Adrenal gland (tissue), 12 donors: Measurements from ENCODE around the gene OMG. TPM values are rescaled to one million over a fixed set of nuclear protein-coding genes. Genes with fewer than 3 reads are reported as not detected.

Experiments used
- DNase-seq, 7 donors: peaks; one replicate each; pipeline ENCODE4 v3.0.0-alpha.2; 2019 to 2020
- H3K27ac ChIP-seq, 5 donors: fragments of 200-600 bp; sonication (generic) in 4 of 5; 1 replicate in 3 of 5; 2 replicates in 2 of 5; pipeline versions ENCODE4 v1.5.1 to v1.8.0; 2016 to 2020; ENCODE audit warnings: mild to moderate bottlenecking in 1 of 5
- H3K27me3 ChIP-seq: fragments of 200-600 bp; 2 replicates; pipeline ENCODE4 v1.8.0; 2021
- H3K36me3 ChIP-seq, 2 donors: fragments of 200-600 bp; replicated peaks in 1 of 2; 1 replicate in 1 of 2; 2 replicates in 1 of 2; pipeline versions ENCODE4 v1.5.1 to v1.8.0; 2018 to 2022
- H3K4me1 ChIP-seq, 2 donors: fragments of 200-600 bp; replicated peaks in 1 of 2; 1 replicate in 1 of 2; 2 replicates in 1 of 2; pipeline versions ENCODE4 v1.5.1 to v1.8.0; 2018 to 2021
- H3K4me3 ChIP-seq, 4 donors: fragments of 200-600 bp; sonication (generic) in 3 of 4; one replicate each; pipeline ENCODE4 v1.5.1; 2016 to 2018
- H3K9me3 ChIP-seq, 3 donors: fragments of 200-600 bp; sonication (generic) in 1 of 3; replicated peaks in 1 of 3; 1 replicate in 2 of 3; 2 replicates in 1 of 3; pipeline versions ENCODE4 v1.5.1 to v1.8.0; 2016 to 2021
- POLR2A ChIP-seq, 2 donors: fragments of 450-650 bp; IDR thresholded peaks; one replicate each; pipeline ENCODE4 v1.6.1; 2017; ENCODE audit warnings: antibody characterized with exemption in 2 of 2, mild to moderate bottlenecking in 2 of 2, moderate library complexity in 1 of 2
- WGBS, 4 donors: extraction: QIAGEN DNeasy Blood & Tissue Kit in 2 of 4; methylation state at CpG; one replicate each; pipeline versions ENCODE4 v1.1.5 to v1.1.7; 2013 to 2017; 5-methylcytosine and 5-hydroxymethylcytosine counted together
- intact Hi-C, 2 donors: fragments of 100-400 bp; cut with DNase I; formaldehyde crosslinking; loops; one replicate each; pipeline versions ENCODE4 v1.14.1 to v1.15.0; 2022 to 2023
- polyA plus RNA-seq, 3 donors: library from polyadenylated mRNA; stranded (reverse); fragments of 200-250 nt in 2 of 3; fragments of 350-450 nt in 1 of 3; fragmentation: Illumina TruSeq in 1 of 3; extraction: RNeasy Lipid Tissue Mini Kit (QIAGEN cat#74804) in 1 of 3; gene quantifications; one replicate each; pipeline ENCODE4 v1.2.3, GENCODE V29; 2013 to 2014
- total RNA-seq, 9 donors: library from RNA; depleted of rRNA in 4 of 9; stranded (reverse); fragments of >200 nt in 4 of 9; fragments of 120-200 nt in 1 of 9; fragmentation: NEBNext Ultra II Directional in 1 of 9; extraction: Animal tissue kit (Norgen Biotek cat#: 25700) in 1 of 9; gene quantifications; one replicate each; pipeline versions ENCODE4 v1.1.0 to v1.2.4, GENCODE V29; 2013 to 2023
- TF ChIP-seq, protein P1 (sequence below), 6 experiments: fragments of 450-650 bp in 4 of 6; fragments of 200-600 bp in 2 of 6; sonication (generic) in 1 of 6; IDR thresholded peaks; 1 replicate in 5 of 6; 2 replicates in 1 of 6; pipeline versions ENCODE4 v1.5.1 to v1.8.0; 2016 to 2021; ENCODE audit warnings: antibody characterized with exemption in 6 of 6, mild to moderate bottlenecking in 2 of 6, moderate library complexity in 1 of 6
- donor health status: healthy with polysubstance abuse.
- donor health status: Bipolar disorder and iron deficiency.
- donor health status: DM: yes; HTN: yes; CAD: no.
- donor health status: DM: no; HTN: no; CAD: no.
- donor health status: DM: no; HTN: no; CAD: no.
- donor health status: DM: yes; HTN: yes; CAD: no.

The OMG gene
- total and polyA plus RNA-seq, 12 donors, result 0.20 to 0.54 (median 0.48) TPM; not detected in 7

DNA sequence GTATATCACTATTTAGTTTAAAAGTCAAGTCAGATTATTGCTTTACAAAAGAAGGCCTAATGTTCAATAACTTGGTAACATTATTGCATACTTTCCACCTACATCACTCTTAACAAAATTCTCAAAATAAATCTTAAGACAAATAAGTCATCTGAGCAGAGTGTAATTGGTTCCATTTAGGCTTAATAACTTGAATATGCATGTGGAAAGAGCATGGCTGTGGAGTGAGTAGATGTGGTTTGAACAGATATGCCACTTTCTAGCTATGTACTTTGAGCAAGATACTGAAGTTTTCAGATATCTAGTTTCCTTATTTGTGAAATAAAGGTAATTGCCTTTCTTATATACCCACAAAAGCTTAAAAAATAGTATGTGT lies 31.1 kb upstream of the OMG start:
- no peaks in the 10 kb centered on the region for H3K4me1 ChIP-seq
- H3K4me3 ChIP-seq, result no peak overlapping the region
- H3K27ac ChIP-seq, result no peak overlapping the region
- intact Hi-C loops, result no loop called here
- H3K9me3 ChIP-seq, result no peaks in the 10 kb centered on the region
- peaks cover 0 to 8% of the 10 kb centered on the region in 2 donors for H3K36me3 ChIP-seq
- no peak for TF ChIP-seq POLR2A (IDR thresholded peaks at IDR 0.05)
- TF ChIP-seq, protein P1, sequence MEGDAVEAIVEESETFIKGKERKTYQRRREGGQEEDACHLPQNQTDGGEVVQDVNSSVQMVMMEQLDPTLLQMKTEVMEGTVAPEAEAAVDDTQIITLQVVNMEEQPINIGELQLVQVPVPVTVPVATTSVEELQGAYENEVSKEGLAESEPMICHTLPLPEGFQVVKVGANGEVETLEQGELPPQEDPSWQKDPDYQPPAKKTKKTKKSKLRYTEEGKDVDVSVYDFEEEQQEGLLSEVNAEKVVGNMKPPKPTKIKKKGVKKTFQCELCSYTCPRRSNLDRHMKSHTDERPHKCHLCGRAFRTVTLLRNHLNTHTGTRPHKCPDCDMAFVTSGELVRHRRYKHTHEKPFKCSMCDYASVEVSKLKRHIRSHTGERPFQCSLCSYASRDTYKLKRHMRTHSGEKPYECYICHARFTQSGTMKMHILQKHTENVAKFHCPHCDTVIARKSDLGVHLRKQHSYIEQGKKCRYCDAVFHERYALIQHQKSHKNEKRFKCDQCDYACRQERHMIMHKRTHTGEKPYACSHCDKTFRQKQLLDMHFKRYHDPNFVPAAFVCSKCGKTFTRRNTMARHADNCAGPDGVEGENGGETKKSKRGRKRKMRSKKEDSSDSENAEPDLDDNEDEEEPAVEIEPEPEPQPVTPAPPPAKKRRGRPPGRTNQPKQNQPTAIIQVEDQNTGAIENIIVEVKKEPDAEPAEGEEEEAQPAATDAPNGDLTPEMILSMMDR (IDR thresholded peaks at IDR 0.05), result no peak
- no peaks in the 10 kb centered on the region for H3K27me3 ChIP-seq
- DNase-seq, result no peak

DNA sequence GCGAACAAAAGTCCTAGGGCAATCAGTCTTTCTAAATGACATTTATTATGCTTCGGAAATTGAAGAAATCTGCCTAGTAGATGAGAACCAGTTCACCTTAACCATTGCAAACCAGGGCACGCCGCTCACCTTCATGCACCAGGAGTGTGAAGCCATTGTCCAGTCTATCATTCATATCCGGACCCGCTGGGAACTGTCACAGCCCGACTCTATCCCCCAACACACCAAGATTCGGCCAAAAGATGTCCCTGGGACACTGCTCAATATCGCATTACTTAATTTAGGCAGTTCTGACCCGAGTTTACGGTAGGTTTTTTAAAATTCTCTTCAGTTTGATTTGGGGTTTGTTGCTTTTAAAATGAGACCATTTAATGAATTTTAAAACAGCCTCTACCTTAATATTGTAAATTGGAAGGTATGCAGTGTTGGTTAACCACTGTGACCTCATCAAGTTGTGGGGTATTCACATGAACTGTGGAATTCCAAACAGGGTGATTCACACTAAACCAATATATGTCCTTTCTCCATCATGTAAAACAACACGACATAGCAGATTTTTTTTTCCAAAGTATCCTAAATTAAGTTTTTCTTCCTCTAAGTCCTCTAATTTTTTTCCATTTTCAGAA lies 30.6 kb upstream of the OMG start:
- H3K36me3 ChIP-seq, result peaks cover 0 to 8% of the 10 kb centered on the region in 2 donors
- WGBS, 4 donors, result 96 to 98% (median 97%) methylated on average over 12 of the region's 12 CpGs
- no peaks in the 10 kb centered on the region for H3K27me3 ChIP-seq
- no peak overlapping the region for H3K27ac ChIP-seq
- DNase-seq, result no peak
- H3K4me3 ChIP-seq, result no peak overlapping the region
- intact Hi-C loops, result no loop called here
- TF ChIP-seq POLR2A (IDR thresholded peaks at IDR 0.05), result no peak
- TF ChIP-seq, protein P1 (IDR thresholded peaks at IDR 0.05), result no peak
- H3K9me3 ChIP-seq, result no peaks in the 10 kb centered on the region
- no peaks in the 10 kb centered on the region for H3K4me1 ChIP-seq

GRCh38 chr17:31323551-31323950 lies 26.5 kb upstream of the OMG start:
- intact Hi-C loops, result no loop called here
- no peaks in the 10 kb centered on the region for H3K27me3 ChIP-seq
- TF ChIP-seq POLR2A (IDR thresholded peaks at IDR 0.05), result no peak
- TF ChIP-seq, protein P1 (IDR thresholded peaks at IDR 0.05), result no peak

GRCh38 chr17:31321966-31322365 lies 24.9 kb upstream of the OMG start:
- Histone ChIP-seq H3K36me3 (peaks cover 0 to 8% of the 10 kb centered on the region in 2 donors), H3K27ac (no peak overlapping the region), H3K4me3 (no peak overlapping the region), H3K27me3 (no peaks in the 10 kb centered on the region), H3K4me1 (peaks cover 5 to 9% of the 10 kb centered on the region in 2 donors), H3K9me3 (no peaks in the 10 kb centered on the region)
- TF ChIP-seq, protein P1 (IDR thresholded peaks at IDR 0.05), result no peak
- TF ChIP-seq POLR2A (IDR thresholded peaks at IDR 0.05), result no peak
- DNase-seq, result no peak
- intact Hi-C loops, result no loop called here
- WGBS, 4 donors, result 89 to 95% (median 93%) methylated on average over 4 of the region's 4 CpGs

More at GRCh38 chr17:31323551-31323950, 26.5 kb upstream of the OMG start:
- Histone ChIP-seq H3K36me3 (peaks cover 0 to 8% of the 10 kb centered on the region in 2 donors), H3K27ac (no peak overlapping the region), H3K4me1 (no peaks in the 10 kb centered on the region), H3K9me3 (no peaks in the 10 kb centered on the region), H3K4me3 (no peak overlapping the region)
- no peak for DNase-seq
